ENCODE results near the gene C1orf226.

Gene C1orf226

GRCh38 chr1:162366671-162367070 is 14.9 kb upstream of the C1orf226 start:
- DNase-seq, result no peak

GRCh38 chr1:162367073-162367472 is 14.5 kb upstream of the C1orf226 start:
- DNase-seq, result no peak

GRCh38 chr1:162367772-162368171 is 13.8 kb upstream of the C1orf226 start:
- no peak for DNase-seq

GRCh38 chr1:162368451-162368850 is 13.1 kb upstream of the C1orf226 start:
- DNase-seq, result no peak

- no peak for DNase-seq
These were observed 12.0 kb upstream of the C1orf226 start for GRCh38 chr1:162369571-162369970.

- no peak for DNase-seq
These were observed 11.4 kb upstream of the C1orf226 start for GRCh38 chr1:162370161-162370560.

GRCh38 chr1:162370721-162371120 is 10.8 kb upstream of the C1orf226 start:
- DNase-seq, result no peak

- no peak for DNase-seq
These were observed 9.9 kb upstream of the C1orf226 start for GRCh38 chr1:162371611-162372010.

- no peak for DNase-seq
These were observed 9.1 kb upstream of the C1orf226 start for GRCh38 chr1:162372159-162373071.

GRCh38 chr1:162373072-162373427 is 8.5 kb upstream of the C1orf226 start:
- DNase-seq, result no peak

GRCh38 chr1:162373541-162374260 is 7.8 kb upstream of the C1orf226 start:
- DNase-seq, result no peak

GRCh38 chr1:162374406-162374805 is 7.1 kb upstream of the C1orf226 start:
- no peak for DNase-seq

- DNase-seq, result no peak
These were observed 6.1 kb upstream of the C1orf226 start for GRCh38 chr1:162375463-162375862.

- no peak for DNase-seq
These were observed 4.8 kb upstream of the C1orf226 start, which contains the start of gene SPATA46 for GRCh38 chr1:162376691-162377090. SPATA46 (minus strand) TSS chr1:162376854; CDS start chr1:162376790, 64 bp downstream.

GRCh38 chr1:162380061-162380846 is 1.3 kb upstream of the C1orf226 start:
- DNase-seq, result no peak

GRCh38 chr1:162381941-162382750 is 618 bp downstream of the C1orf226 start:
- DNase-seq, result no peak

- no peak for DNase-seq
These were observed 1.6 kb downstream of the C1orf226 start for GRCh38 chr1:162383091-162383490.

GRCh38 chr1:162383516-162383915 is 2.0 kb downstream of the C1orf226 start:
- DNase-seq, result no peak

GRCh38 chr1:162384116-162384515 is 2.6 kb downstream of the C1orf226 start:
- DNase-seq, result no peak

- no peak for DNase-seq
These were observed 3.2 kb downstream of the C1orf226 start for GRCh38 chr1:162384601-162385279.

GRCh38 chr1:162385280-162385623 is 3.7 kb downstream of the C1orf226 start:
- DNase-seq, result no peak

- DNase-seq, result no peak
These were observed 4.2 kb downstream of the C1orf226 start for GRCh38 chr1:162385702-162386101.
